Measurements from ENCODE around the gene TMEM130.

- TF ChIP-seq CTCF (conservative IDR thresholded peaks at IDR 0.05) (no peak), ZFX (IDR thresholded peaks at IDR 0.05) (no peak)
Measured at GRCh38 chr7:98917331-98917730, 47.5 kb upstream of the TMEM130 start.

Measured in C4-2B (cell line).